Endothelial cell (in vitro differentiated cells): ENCODE results near the gene MSL3. TPM values are rescaled to one million over a fixed set of nuclear protein-coding genes. Genes with fewer than 3 reads are reported as not detected.
A peak's percentile ranks its signal among the peaks of the same experiment; 100 is the strongest.

Experiments used
- DNase-seq: peaks from one replicate; pipeline ENCODE4 v3.0.0; 2021; ENCODE audit warnings: low spot score
- H3K27ac Mint-ChIP-seq: one replicate; pipeline ENCODE4 v1.8.0; 2021; ENCODE audit warnings: mixed read lengths, inconsistent platforms; ENCODE audit not compliant: unreplicated experiment
- H3K27me3 Mint-ChIP-seq: one replicate; pipeline ENCODE4 v1.8.0; 2021; ENCODE audit warnings: mild to moderate bottlenecking, moderate library complexity, mixed read lengths, inconsistent platforms; ENCODE audit not compliant: unreplicated experiment
- H3K36me3 Mint-ChIP-seq: one replicate; pipeline ENCODE4 v1.8.0; 2021; ENCODE audit warnings: mild to moderate bottlenecking, low read depth, mixed read lengths, inconsistent platforms; ENCODE audit not compliant: unreplicated experiment
- H3K4me1 Mint-ChIP-seq: one replicate; pipeline ENCODE4 v1.8.0; 2021; ENCODE audit warnings: mild to moderate bottlenecking, mixed read lengths, inconsistent platforms; ENCODE audit not compliant: unreplicated experiment
- H3K4me3 Mint-ChIP-seq: one replicate; pipeline ENCODE4 v1.8.0; 2021; ENCODE audit warnings: mild to moderate bottlenecking, mixed read lengths, inconsistent platforms; ENCODE audit not compliant: unreplicated experiment
- H3K9me3 Mint-ChIP-seq: one replicate; pipeline ENCODE4 v1.8.0; 2021; ENCODE audit warnings: mixed read lengths, inconsistent platforms; ENCODE audit not compliant: unreplicated experiment
- CTCF ChIP-seq: fragments of 200-600 bp; sonication (generic); IDR thresholded peaks from one replicate; pipeline ENCODE4 v1.5.0; 2021; ENCODE audit warnings: antibody characterized with exemption; ENCODE audit not compliant: unreplicated experiment
- total RNA-seq: library from RNA; stranded (reverse); fragmentation: NEBNext Ultra II Directional; extraction: Animal tissue kit (Norgen Biotek cat#: 25700); gene quantifications from one replicate; pipeline ENCODE4 v1.2.1, GENCODE V29; 2021; ENCODE audit not compliant: unreplicated experiment

The MSL3 gene
- total RNA-seq, 1 donor from 2014 or later: 55.0 TPM

GRCh38 chrX:11758400-11759171, 549 bp downstream of the MSL3 start:
- TF ChIP-seq CTCF: peak; percentile 81
- no peaks in the 10 kb centered on the region for H3K9me3 Mint-ChIP-seq

GRCh38 chrX:11759172-11759460, 1.1 kb downstream of the MSL3 start:
- H3K4me3 Mint-ChIP-seq: peak overlapping the region; percentile 98
- H3K9me3 Mint-ChIP-seq: no peaks in the 10 kb centered on the region
- peaks cover 6% of the 10 kb centered on the region for H3K27me3 Mint-ChIP-seq
- H3K27ac Mint-ChIP-seq: peak overlapping the region; percentile 98
- DNase-seq: no peak
- peaks cover 3% of the 10 kb centered on the region for H3K36me3 Mint-ChIP-seq
- H3K4me1 Mint-ChIP-seq: peaks cover 4% of the 10 kb centered on the region
- no peak for TF ChIP-seq CTCF

More at GRCh38 chrX:11758400-11759171, 549 bp downstream of the MSL3 start:
- peaks cover 4% of the 10 kb centered on the region for H3K4me1 Mint-ChIP-seq
- peak; percentile 84 for DNase-seq
- H3K27me3 Mint-ChIP-seq: peaks cover 6% of the 10 kb centered on the region
- peak overlapping the region; percentile 98 for H3K4me3 Mint-ChIP-seq
- peaks cover 3% of the 10 kb centered on the region for H3K36me3 Mint-ChIP-seq
- peak overlapping the region; percentile 98 for H3K27ac Mint-ChIP-seq

GRCh38 chrX:11759461-11760311, 1.6 kb downstream of the MSL3 start:
- Mint-ChIP-seq H3K4me3 (peak overlapping the region; percentile 98), H3K27ac (peak overlapping the region; percentile 98), H3K4me1 (peaks cover 4% of the 10 kb centered on the region), H3K36me3 (peaks cover 7% of the 10 kb centered on the region), H3K27me3 (peaks cover 8% of the 10 kb centered on the region), H3K9me3 (no peaks in the 10 kb centered on the region)
- DNase-seq: peak; percentile 61
- no peak for TF ChIP-seq CTCF

GRCh38 chrX:11760958-11761357, 2.9 kb downstream of the MSL3 start:
- Mint-ChIP-seq H3K4me3 (peak overlapping the region; percentile 84), H3K27me3 (peaks cover 10% of the 10 kb centered on the region), H3K36me3 (peaks cover 13% of the 10 kb centered on the region), H3K4me1 (peaks cover 4% of the 10 kb centered on the region), H3K27ac (peak overlapping the region; percentile 30), H3K9me3 (no peaks in the 10 kb centered on the region)
- no peak for DNase-seq
- no peak for TF ChIP-seq CTCF

GRCh38 chrX:11764602-11765067, 6.6 kb downstream of the MSL3 start:
- TF ChIP-seq CTCF: no peak
- no peak overlapping the region for H3K4me3 Mint-ChIP-seq

More at GRCh38 chrX:11764602-11765067, 6.6 kb downstream of the MSL3 start:
- Mint-ChIP-seq H3K27me3 (peaks cover 5% of the 10 kb centered on the region), H3K9me3 (no peaks in the 10 kb centered on the region), H3K36me3 (peaks cover 13% of the 10 kb centered on the region), H3K27ac (no peak overlapping the region), H3K4me1 (peaks cover 4% of the 10 kb centered on the region)
- DNase-seq: no peak
